SW480 (cell line): ENCODE measurements around the gene PRDX5.
"Not testable (repeated sequence)": the region's sequence is repeated elsewhere in the genome, so short reads cannot be mapped to it uniquely, and the experiment has no call there.

ENCODE experiments used
- DNase-seq: peaks from one replicate; pipeline ENCODE4 v3.0.0-alpha.2; 2016; ENCODE audit warnings: low spot score

PRDX5 gene

GRCh38 chr11:64305691-64306562 lies 12.0 kb upstream of the PRDX5 start:
- DNase-seq = peak; percentile 74

DNA sequence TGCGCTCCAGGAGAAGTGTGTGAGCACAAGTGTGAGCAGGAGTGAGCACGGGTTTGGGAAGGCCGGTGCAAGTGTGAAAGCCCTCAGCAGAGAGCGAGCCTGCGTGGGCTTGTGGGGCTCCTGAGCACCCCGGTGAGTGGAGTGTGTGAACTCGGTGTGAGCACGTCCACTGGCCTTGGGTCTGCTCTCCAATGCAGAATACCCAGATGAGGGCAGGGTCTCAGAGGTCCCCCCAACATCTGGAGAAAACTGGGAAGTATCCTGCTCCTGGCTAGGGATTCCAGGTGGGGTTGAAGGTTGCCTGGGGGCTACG lies 11.4 kb upstream of the PRDX5 start:
- no peak for DNase-seq

- no peak for DNase-seq
Observed at GRCh38 chr11:64306876-64307622, 10.9 kb upstream of the PRDX5 start.

- not testable (repeated sequence) for DNase-seq
Observed at GRCh38 chr11:64307795-64308194, 10.1 kb upstream of the PRDX5 start.

GRCh38 chr11:64312947-64313346 lies 5.0 kb upstream of the PRDX5 start:
- no peak for DNase-seq

- no peak for DNase-seq
Observed at GRCh38 chr11:64313491-64314145, 4.3 kb upstream of the PRDX5 start.

DNA sequence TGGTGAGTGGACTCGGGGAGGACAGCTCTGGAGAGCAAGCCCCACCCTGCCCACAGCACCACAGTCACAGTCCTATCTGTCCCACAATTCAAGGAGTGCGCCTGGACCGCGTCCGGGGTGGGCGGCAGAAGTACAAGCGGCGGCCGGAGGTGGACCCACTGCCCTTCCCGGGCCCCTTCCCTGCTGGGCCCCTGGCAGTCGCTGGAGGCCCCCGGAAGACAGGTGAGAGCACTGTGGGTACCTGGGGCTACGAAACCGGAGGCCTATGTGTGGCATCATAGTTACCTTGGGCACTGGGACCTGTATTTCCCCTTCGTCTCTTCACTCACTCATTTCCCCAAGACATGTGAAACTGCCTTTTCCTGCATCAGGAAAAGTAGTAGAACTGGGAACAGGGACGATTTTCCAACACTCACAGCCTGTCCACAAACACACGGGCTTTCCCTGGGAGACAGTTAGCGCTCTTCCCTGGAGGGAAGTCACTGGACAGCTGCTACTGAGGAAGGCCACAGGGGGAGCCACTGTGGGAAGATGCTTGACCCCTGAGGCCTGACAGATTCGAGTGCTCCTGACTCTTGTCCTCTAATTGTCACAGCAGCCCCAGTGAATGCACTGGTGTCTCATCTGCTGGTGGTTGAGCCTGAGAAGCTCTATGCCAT lies 3.6 kb upstream of the PRDX5 start:
- no peak for DNase-seq

- DNase-seq = no peak
Observed at GRCh38 chr11:64314805-64315561, 2.9 kb upstream of the PRDX5 start.

DNA sequence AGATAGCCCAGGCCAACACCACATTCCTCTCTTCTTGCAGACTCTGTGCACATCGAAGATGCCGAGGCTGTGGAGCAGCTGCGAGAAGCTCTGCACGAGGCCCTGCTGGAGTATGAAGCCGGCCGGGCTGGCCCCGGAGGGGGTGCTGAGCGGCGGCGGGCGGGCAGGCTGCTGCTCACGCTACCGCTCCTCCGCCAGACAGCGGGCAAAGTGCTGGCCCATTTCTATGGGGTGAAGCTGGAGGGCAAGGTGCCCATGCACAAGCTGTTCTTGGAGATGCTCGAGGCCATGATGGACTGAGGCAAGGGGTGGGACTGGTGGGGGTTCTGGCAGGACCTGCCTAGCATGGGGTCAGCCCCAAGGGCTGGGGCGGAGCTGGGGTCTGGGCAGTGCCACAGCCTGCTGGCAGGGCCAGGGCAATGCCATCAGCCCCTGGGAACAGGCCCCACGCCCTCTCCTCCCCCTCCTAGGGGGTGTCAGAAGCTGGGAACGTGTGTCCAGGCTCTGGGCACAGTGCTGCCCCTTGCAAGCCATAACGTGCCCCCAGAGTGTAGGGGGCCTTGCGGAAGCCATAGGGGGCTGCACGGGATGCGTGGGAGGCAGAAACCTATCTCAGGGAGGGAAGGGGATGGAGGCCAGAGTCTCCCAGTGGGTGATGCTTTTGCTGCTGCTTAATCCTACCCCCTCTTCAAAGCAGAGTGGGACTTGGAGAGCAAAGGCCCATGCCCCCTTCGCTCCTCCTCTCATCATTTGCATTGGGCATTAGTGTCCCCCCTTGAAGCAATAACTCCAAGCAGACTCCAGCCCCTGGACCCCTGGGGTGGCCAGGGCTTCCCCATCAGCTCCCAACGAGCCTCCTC lies 2.0 kb upstream of the PRDX5 start:
- not testable (repeated sequence) for DNase-seq

DNA sequence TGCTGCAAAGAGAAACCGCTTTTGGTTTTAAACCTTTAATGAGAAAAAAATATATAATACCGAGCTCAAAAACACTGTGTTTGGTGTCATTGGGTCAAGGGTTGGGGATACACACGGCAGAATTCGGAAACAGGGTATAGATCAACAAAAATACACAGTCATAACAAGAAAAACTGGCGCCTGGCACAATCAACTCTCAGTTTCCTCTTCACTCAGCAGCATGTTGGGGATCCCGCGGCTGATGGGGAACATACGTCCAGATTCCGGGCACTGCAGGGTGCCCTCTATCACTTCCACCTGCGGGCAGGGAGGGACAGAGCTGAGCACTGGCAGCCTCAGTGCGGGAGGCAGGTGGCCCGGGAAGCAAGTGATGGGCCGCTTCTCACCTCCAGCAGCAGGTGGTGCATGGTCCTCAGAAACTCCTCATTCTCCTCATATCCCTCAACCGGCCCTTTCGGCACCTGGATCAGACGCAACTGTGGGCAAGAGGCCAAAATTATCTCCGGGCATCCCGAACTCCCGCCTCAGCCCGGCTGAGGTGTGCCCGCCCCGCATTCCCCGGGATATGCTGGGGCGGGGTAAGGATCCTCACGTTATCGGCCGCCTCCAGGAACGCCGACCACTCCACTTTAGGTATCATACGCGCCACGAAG lies 1.1 kb upstream of the PRDX5 start:
- peak; percentile 87 for DNase-seq

- DNase-seq = peak; percentile 100
Observed at GRCh38 chr11:64317325-64317960, 478 bp upstream of the PRDX5 start, which contains the start of gene TRMT112. Gene TRMT112 (minus strand): TSS chr11:64317559. CDS start chr11:64317526, 33 bp downstream.

DNA sequence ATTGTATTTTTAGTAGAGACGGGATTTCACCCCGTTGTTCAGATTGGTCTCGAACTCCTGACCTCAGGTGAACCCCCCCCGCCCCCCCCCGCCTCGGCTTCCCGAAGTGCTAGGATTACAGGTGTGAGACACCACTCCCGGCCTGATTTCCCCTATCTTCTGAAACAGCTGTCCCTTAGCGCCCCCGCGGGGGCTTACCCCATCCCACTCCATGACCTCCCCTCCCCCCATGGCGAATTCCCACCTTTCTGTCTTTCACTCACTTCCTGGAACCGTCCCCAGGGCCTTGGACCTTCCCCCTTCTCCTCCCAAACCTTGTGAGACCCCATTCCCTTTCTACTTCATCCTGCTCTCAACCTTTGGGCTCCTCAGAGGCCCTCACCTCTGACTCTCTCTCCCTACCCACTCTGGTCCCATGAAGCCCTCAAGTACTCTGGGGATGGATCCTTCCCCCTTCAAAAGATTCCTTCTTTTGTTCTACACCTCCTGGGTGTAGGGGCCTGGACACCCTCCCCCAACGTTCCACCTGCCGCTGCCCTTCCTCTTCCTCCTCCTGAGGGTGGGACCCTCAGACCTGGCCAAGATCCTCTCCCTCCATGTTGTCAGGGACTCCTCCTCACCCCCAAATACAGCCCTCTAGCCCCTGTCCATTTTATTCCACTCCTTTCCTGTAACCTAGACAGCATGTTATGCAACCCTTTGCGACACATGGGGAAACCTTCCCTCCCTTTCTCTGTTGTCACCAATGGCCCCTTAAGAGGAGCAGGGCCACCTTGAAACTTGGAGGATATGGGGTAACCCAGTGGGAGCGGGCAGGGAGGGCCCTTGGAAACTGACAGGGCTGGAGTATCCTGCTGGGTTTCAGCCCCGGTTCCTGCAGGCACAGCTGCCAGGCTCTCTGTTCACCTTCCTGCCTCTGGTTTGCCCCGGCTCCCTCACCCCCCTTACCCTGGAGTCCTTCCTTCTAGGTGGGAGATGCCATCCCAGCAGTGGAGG lies 1.1 kb downstream of the PRDX5 start:
- DNase-seq = no peak

- DNase-seq = no peak
Observed at GRCh38 chr11:64320556-64320955, 2.6 kb downstream of the PRDX5 start.

DNA sequence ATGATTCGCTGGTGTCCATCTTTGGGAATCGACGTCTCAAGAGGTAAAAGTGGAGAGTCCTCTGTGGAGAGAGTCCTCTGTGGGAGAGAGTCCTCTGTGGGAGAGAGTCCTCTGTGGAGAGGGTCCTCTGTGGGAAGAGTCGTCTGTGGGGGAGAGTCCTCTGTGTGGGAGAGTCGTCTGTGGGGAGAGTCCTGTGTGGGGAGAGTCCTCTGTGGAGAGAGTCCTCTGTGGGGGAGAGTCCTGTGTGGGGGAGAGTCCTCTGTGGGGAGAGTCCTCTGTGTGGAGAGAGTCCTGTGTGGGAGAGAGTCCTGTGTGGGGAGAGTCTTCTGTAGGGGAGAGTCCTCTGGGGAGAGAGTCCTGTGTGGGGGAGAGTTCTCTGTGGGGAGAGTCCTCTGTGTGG lies 3.1 kb downstream of the PRDX5 start:
- DNase-seq = no peak

DNA sequence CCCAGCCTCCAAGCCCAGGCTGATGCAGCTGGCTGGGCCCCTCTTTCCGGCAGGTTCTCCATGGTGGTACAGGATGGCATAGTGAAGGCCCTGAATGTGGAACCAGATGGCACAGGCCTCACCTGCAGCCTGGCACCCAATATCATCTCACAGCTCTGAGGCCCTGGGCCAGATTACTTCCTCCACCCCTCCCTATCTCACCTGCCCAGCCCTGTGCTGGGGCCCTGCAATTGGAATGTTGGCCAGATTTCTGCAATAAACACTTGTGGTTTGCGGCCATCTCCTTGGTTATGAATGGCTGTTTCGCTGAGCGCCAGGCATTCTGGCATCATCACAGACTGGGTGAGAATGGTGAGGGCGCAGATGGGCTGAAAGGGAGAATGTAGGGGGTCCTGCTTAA lies 3.6 kb downstream of the PRDX5 start:
- DNase-seq = peak; percentile 78

GRCh38 chr11:64322925-64323260 lies 5.0 kb downstream of the PRDX5 start:
- peak; percentile 65 for DNase-seq

DNA sequence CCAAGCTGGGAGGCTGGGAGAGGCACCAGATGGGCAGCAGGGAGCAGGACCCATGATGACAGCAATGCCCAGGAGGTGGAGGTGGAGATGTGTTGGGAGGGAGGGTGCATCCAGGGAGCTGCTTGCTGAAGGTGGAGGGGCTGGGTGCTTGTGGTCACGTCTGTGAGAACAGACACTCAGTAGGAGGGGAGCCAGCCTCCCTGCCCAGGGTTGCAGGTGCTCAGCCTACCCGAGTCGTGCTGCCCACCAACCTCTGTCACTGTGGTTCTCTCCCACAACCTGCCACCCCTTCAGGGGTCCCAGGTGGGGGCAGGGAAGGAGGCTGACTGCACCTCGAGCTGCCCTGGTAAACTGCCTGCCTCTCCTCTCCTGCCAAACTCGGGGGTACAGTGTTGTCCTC lies 5.5 kb downstream of the PRDX5 start:
- no peak for DNase-seq

GRCh38 chr11:64323984-64324383 lies 6.1 kb downstream of the PRDX5 start:
- not testable (repeated sequence) for DNase-seq
